Measurements from ENCODE around the gene TMSB15C.
"Not testable (repeated sequence)": the region's sequence is repeated elsewhere in the genome, so short reads cannot be mapped to it uniquely, and the experiment has no call there.

Gene TMSB15C

GRCh38 chrX:104084534-104085277, 8.7 kb upstream of the TMSB15C start:
- Histone ChIP-seq H3K27me3 (ENCODE audit: insufficient read depth, low read length, poor library complexity) (no peaks in the 10 kb centered on the region), H3K4me3 (ENCODE audit: low read depth in 1 of 2, low read length in 2 of 2) (no peak overlapping the region), H3K27ac (ENCODE audit: low read length) (no peak overlapping the region), H3K9me3 (ENCODE audit: insufficient read depth, low read length, severe bottlenecking) (no peaks in the 10 kb centered on the region), H3K36me3 (ENCODE audit: insufficient read depth, low read length) (no peaks in the 10 kb centered on the region), H2AFZ (ENCODE audit: low read depth, low read length) (no peak overlapping the region), H4K20me1 (ENCODE audit: insufficient read depth, low read length) (no peaks in the 10 kb centered on the region), H3K4me1 (ENCODE audit: insufficient read depth, low read length) (no peaks in the 10 kb centered on the region), H3K79me2 (ENCODE audit: insufficient read depth, low read length) (no peaks in the 10 kb centered on the region), H3K4me2 (ENCODE audit: insufficient read depth, low read length) (no peak overlapping the region), H3K9ac (ENCODE audit: low read depth, low read length) (no peak overlapping the region)
- DNase-seq = no peak
- TF ChIP-seq CTCF (IDR thresholded peaks at IDR 0.05; ENCODE audit: borderline replicate concordance, extremely low read depth, low read length, poor library complexity, severe bottlenecking) (no peak), EZH2 (IDR thresholded peaks at IDR 0.05; ENCODE audit: borderline replicate concordance, low read depth, low read length, severe bottlenecking) (no peak)
- no peak for ATAC-seq (ENCODE audit: insufficient read depth, low read depth)

GRCh38 chrX:104084063-104084462, 8.0 kb upstream of the TMSB15C start:
- TF ChIP-seq CTCF (IDR thresholded peaks at IDR 0.05; ENCODE audit: borderline replicate concordance, extremely low read depth, low read length, poor library complexity, severe bottlenecking) (no peak), EZH2 (IDR thresholded peaks at IDR 0.05; ENCODE audit: borderline replicate concordance, low read depth, low read length, severe bottlenecking) (no peak)
- H3K4me1 ChIP-seq (ENCODE audit: insufficient read depth, low read length) = no peaks in the 10 kb centered on the region
- no peaks in the 10 kb centered on the region for H3K36me3 ChIP-seq (ENCODE audit: insufficient read depth, low read length)
- no peak overlapping the region for H3K27ac ChIP-seq (ENCODE audit: low read length)
- H3K4me2 ChIP-seq (ENCODE audit: insufficient read depth, low read length) = no peak overlapping the region
- H2AFZ ChIP-seq (ENCODE audit: low read depth, low read length) = no peak overlapping the region
- no peak for DNase-seq
- H3K9me3 ChIP-seq (ENCODE audit: insufficient read depth, low read length, severe bottlenecking) = no peaks in the 10 kb centered on the region
- H3K4me3 ChIP-seq (ENCODE audit: low read depth in 1 of 2, low read length in 2 of 2) = no peak overlapping the region
- no peaks in the 10 kb centered on the region for H3K79me2 ChIP-seq (ENCODE audit: insufficient read depth, low read length)
- no peaks in the 10 kb centered on the region for H3K27me3 ChIP-seq (ENCODE audit: insufficient read depth, low read length, poor library complexity)
- ATAC-seq (ENCODE audit: insufficient read depth, low read depth) = no peak
- no peaks in the 10 kb centered on the region for H4K20me1 ChIP-seq (ENCODE audit: insufficient read depth, low read length)
- no peak overlapping the region for H3K9ac ChIP-seq (ENCODE audit: low read depth, low read length)

- DNase-seq; H3K4me1 ChIP-seq (ENCODE audit: insufficient read depth, low read length); H3K9me3 ChIP-seq (ENCODE audit: insufficient read depth, low read length, severe bottlenecking); H3K79me2 ChIP-seq (ENCODE audit: insufficient read depth, low read length); H3K9ac ChIP-seq (ENCODE audit: low read depth, low read length); H4K20me1 ChIP-seq (ENCODE audit: insufficient read depth, low read length); H3K4me2 ChIP-seq (ENCODE audit: insufficient read depth, low read length); H3K27ac ChIP-seq (ENCODE audit: low read length); H3K27me3 ChIP-seq (ENCODE audit: insufficient read depth, low read length, poor library complexity); H3K36me3 ChIP-seq (ENCODE audit: insufficient read depth, low read length); H3K4me3 ChIP-seq (ENCODE audit: low read depth in 1 of 2, low read length in 2 of 2); ATAC-seq (ENCODE audit: insufficient read depth, low read depth); H2AFZ ChIP-seq (ENCODE audit: low read depth, low read length): not testable (repeated sequence)
Measured at GRCh38 chrX:104077854-104078253, 1.8 kb upstream of the TMSB15C start.

- not testable (repeated sequence) for H3K4me2 ChIP-seq (ENCODE audit: insufficient read depth, low read length); H3K9ac ChIP-seq (ENCODE audit: low read depth, low read length); ATAC-seq (ENCODE audit: insufficient read depth, low read depth); H3K36me3 ChIP-seq (ENCODE audit: insufficient read depth, low read length); H3K79me2 ChIP-seq (ENCODE audit: insufficient read depth, low read length); H2AFZ ChIP-seq (ENCODE audit: low read depth, low read length); H3K4me1 ChIP-seq (ENCODE audit: insufficient read depth, low read length); H4K20me1 ChIP-seq (ENCODE audit: insufficient read depth, low read length); H3K27ac ChIP-seq (ENCODE audit: low read length); H3K27me3 ChIP-seq (ENCODE audit: insufficient read depth, low read length, poor library complexity); H3K4me3 ChIP-seq (ENCODE audit: low read depth in 1 of 2, low read length in 2 of 2); DNase-seq; H3K9me3 ChIP-seq (ENCODE audit: insufficient read depth, low read length, severe bottlenecking)
Measured at GRCh38 chrX:104062636-104063035, 13.4 kb downstream of the TMSB15C start.

DNA sequence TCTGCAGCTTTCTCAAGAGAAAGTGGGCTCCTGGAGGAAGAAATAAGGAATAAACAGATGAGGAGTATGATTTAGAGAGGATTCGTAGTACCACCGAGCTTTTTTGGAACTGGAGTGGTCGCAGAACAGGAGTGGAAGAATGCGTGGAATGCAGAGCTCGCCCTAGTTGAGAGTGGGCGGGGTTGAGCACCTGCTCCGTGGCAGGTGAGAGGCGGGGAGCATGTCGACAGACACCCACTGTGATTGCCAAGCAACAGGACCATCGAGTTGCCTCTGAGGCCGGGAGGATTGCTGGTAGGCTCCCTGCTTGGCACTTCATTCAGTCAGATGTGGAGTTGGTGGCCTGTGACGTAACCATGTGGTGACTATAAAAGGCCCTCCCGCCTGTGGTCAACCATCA, 21.1 kb downstream of the TMSB15C start:
- ATAC-seq (ENCODE audit: insufficient read depth, low read depth) = not testable (repeated sequence)

More for the DNA sequence above, 21.1 kb downstream of the TMSB15C start:
- H3K79me2 ChIP-seq (ENCODE audit: insufficient read depth, low read length); H3K9me3 ChIP-seq (ENCODE audit: insufficient read depth, low read length, severe bottlenecking); H4K20me1 ChIP-seq (ENCODE audit: insufficient read depth, low read length); H3K4me1 ChIP-seq (ENCODE audit: insufficient read depth, low read length); H3K27me3 ChIP-seq (ENCODE audit: insufficient read depth, low read length, poor library complexity); DNase-seq; H3K4me3 ChIP-seq (ENCODE audit: low read depth in 1 of 2, low read length in 2 of 2); H3K27ac ChIP-seq (ENCODE audit: low read length); H3K36me3 ChIP-seq (ENCODE audit: insufficient read depth, low read length); H2AFZ ChIP-seq (ENCODE audit: low read depth, low read length); H3K9ac ChIP-seq (ENCODE audit: low read depth, low read length); H3K4me2 ChIP-seq (ENCODE audit: insufficient read depth, low read length): not testable (repeated sequence)
